AG10803 (cell line): ENCODE data around the gene H19.

Source experiments
- DNase-seq: peaks from one replicate; pipeline ENCODE4 v3.0.0; 2010; ENCODE audit warnings: low read depth
- H3K4me3 ChIP-seq: 2 replicates; pipeline ENCODE4 v1.5.1; 2011; ENCODE audit warnings: mild to moderate bottlenecking, low read length, control low read depth
- CTCF ChIP-seq: conservative IDR thresholded peaks from 2 replicates; pipeline ENCODE4 v1.5.1; 2011; ENCODE audit warnings: mild to moderate bottlenecking, low read length, control low read depth, inconsistent platforms

The H19 gene

GRCh38 chr11:1987024-1987423, 10.6 kb downstream of the H19 start:
- TF ChIP-seq CTCF: no peak
- H3K4me3 ChIP-seq: no peak overlapping the region
- DNase-seq: no peak

GRCh38 chr11:1983601-1983961, 14.1 kb downstream of the H19 start:
- no peak for DNase-seq
- TF ChIP-seq CTCF: no peak
- no peak overlapping the region for H3K4me3 ChIP-seq

GRCh38 chr11:1982873-1983600, 14.6 kb downstream of the H19 start:
- TF ChIP-seq CTCF: no peak
- no peak for DNase-seq
- no peak overlapping the region for H3K4me3 ChIP-seq

GRCh38 chr11:1979607-1980006, 18.0 kb downstream of the H19 start:
- TF ChIP-seq CTCF: no peak
- DNase-seq: no peak
- no peak overlapping the region for H3K4me3 ChIP-seq

- H3K4me3 ChIP-seq: no peak overlapping the region
- TF ChIP-seq CTCF: no peak
- no peak for DNase-seq
Observed at GRCh38 chr11:1978720-1979473, 18.7 kb downstream of the H19 start.

- DNase-seq: no peak
- no peak overlapping the region for H3K4me3 ChIP-seq
- no peak for TF ChIP-seq CTCF
Observed at GRCh38 chr11:1975185-1975584, 22.5 kb downstream of the H19 start.

GRCh38 chr11:1970956-1971355, 26.7 kb downstream of the H19 start:
- no peak for TF ChIP-seq CTCF
- H3K4me3 ChIP-seq: no peak overlapping the region
- DNase-seq: no peak
